ENCODE measurements around the gene SEMA5A. TPM values are rescaled to one million over a fixed set of nuclear protein-coding genes. Genes with fewer than 3 reads are reported as not detected.

SEMA5A gene
- total RNA-seq, 1 experiment from 2014 or later, result 0.15 TPM

- CTCF ChIA-PET, result no interaction called here
- Histone ChIP-seq H3K36me3 (ENCODE audit: control insufficient read depth, insufficient read depth, low read length) (no peaks in the 10 kb centered on the region), H3K9me3 (ENCODE audit: control insufficient read depth, insufficient read depth, low read depth, low read length) (no peaks in the 10 kb centered on the region), H3K4me1 (ENCODE audit: control insufficient read depth, insufficient read depth, low read length) (no peaks in the 10 kb centered on the region), H3K4me3 (ENCODE audit: low read depth in 2 of 2, low read length in 2 of 2) (no peak overlapping the region), H3K27me3 (ENCODE audit: control insufficient read depth, insufficient read depth, low read length) (no peaks in the 10 kb centered on the region), H3K27ac (ENCODE audit: low read length) (no peak overlapping the region)
- POLR2A ChIA-PET, result no interaction called here
- ATAC-seq, result no peak
- intact Hi-C loops (cut with micrococcal nuclease; ENCODE audit: unreplicated experiment) (no loop called here), in situ Hi-C loops (cut with HindIII; ENCODE audit: low pct_unique_long_range_greater_than_20kb, low sequenced_read_pairs) (no loop called here)
- no peak for TF ChIP-seq CTCF (IDR thresholded peaks at IDR 0.05)
- no peak for DNase-seq (ENCODE audit: low read depth, low spot score)
- BruUV-seq (replicated peaks), result no TSS peak
These were observed 195.5 kb downstream of the SEMA5A start for GRCh38 chr5:9350301-9350797.

- POLR2A ChIA-PET, result no interaction called here
These were observed 197.4 kb downstream of the SEMA5A start for GRCh38 chr5:9348401-9348996.

More at GRCh38 chr5:9348401-9348996, 197.4 kb downstream of the SEMA5A start:
- in situ Hi-C loops (cut with HindIII; ENCODE audit: low pct_unique_long_range_greater_than_20kb, low sequenced_read_pairs) (no loop called here), intact Hi-C loops (cut with micrococcal nuclease; ENCODE audit: unreplicated experiment) (no loop called here)
- TF ChIP-seq SIN3A (IDR thresholded peaks at IDR 0.05; ENCODE audit: borderline replicate concordance, insufficient read depth, low read depth, low read length) (no peak), REST (IDR thresholded peaks at IDR 0.05; ENCODE audit: insufficient read depth in 1 of 2, low read depth in 2 of 2, low read length in 1 of 2) (no peak), CTCF (IDR thresholded peaks at IDR 0.05) (no peak), TCF7L2 (IDR thresholded peaks at IDR 0.05; ENCODE audit: low read depth, low read length) (no peak), POLR2AphosphoS5 (IDR thresholded peaks at IDR 0.05; ENCODE audit: low read depth, low read length) (no peak)
- ATAC-seq (no peak), DNase-seq (ENCODE audit: low read depth, low spot score) (no peak)
- no peaks in the 10 kb centered on the region for H3K36me3 ChIP-seq (ENCODE audit: control insufficient read depth, insufficient read depth, low read length)
- H3K4me1 ChIP-seq (ENCODE audit: control insufficient read depth, insufficient read depth, low read length), result no peaks in the 10 kb centered on the region
- CTCF ChIA-PET, result no interaction called here
- no peak overlapping the region for H3K4me3 ChIP-seq (ENCODE audit: low read depth in 2 of 2, low read length in 2 of 2)
- no TSS peak for BruUV-seq (replicated peaks)
- H3K27ac ChIP-seq (ENCODE audit: low read length), result no peak overlapping the region
- no peaks in the 10 kb centered on the region for H3K9me3 ChIP-seq (ENCODE audit: control insufficient read depth, insufficient read depth, low read depth, low read length)
- no peaks in the 10 kb centered on the region for H3K27me3 ChIP-seq (ENCODE audit: control insufficient read depth, insufficient read depth, low read length)
